ENCODE data around the gene SERGEF.

SERGEF gene

DNA sequence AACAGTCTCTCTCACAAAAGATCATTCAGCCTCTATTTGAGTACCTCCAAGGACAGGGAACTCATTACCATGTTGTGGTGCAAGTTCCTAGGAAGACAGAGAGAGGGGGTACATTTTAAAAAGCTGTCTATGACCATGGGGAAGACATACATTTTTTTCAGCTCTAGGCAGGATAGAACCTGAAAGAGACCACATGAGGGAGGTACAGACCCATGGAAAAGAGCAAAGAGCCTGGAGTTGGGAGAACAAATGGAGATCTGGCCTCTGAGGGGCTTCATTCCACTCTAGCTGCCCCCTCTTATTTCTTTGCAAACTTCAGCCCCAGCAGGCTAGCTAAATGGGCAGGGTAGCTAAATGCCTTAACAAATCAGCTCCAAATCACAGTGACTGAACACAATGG is 241.9 kb downstream of the SERGEF start:
- no peaks in the 10 kb centered on the region for H3K36me3 ChIP-seq (ENCODE audit: control insufficient read depth, insufficient read depth, low read length)
- H3K4me3 ChIP-seq (ENCODE audit: low read depth, low read length) = no peak overlapping the region
- H3K9me3 ChIP-seq (ENCODE audit: control insufficient read depth, insufficient read depth, low read length) = no peaks in the 10 kb centered on the region
- H3K9ac ChIP-seq (ENCODE audit: low read depth, low read length) = no peak overlapping the region
- no peaks in the 10 kb centered on the region for H3K4me1 ChIP-seq (ENCODE audit: control insufficient read depth, insufficient read depth, low read length)
- H3K27me3 ChIP-seq (ENCODE audit: control insufficient read depth, insufficient read depth, low read length) = no peaks in the 10 kb centered on the region

DNA sequence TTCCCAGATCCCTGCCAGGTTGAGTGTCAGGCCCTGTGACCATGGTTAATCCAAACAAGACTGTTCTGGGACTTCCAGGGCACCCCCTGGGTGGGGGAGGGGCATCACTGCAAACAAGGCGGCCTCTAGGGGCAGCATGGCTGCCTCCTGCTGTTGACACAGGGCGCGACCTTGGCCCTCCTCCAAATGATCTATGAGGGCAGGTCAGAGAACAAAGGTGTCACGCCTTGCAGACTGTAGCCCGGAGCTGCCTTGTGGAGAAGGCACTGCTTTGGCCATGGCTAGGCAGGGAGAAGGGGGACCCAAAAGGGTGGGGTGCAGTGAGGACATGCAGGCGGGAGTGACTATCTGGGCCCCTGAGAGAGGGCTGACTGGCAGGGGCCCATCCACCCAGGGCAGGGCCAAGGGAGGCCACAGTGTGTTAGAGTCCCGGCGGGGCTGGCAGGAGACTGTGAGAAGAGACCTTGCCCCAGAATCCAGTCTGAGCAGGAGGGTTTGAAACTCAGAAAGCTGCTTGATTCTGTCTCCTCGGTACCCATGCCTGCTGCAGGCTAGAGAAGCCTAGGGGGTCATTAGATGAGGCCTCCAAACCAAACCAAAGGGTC is 242.7 kb downstream of the SERGEF start:
- Histone ChIP-seq H3K9me3 (ENCODE audit: control insufficient read depth, insufficient read depth, low read length) (no peaks in the 10 kb centered on the region), H3K9ac (ENCODE audit: low read depth, low read length) (no peak overlapping the region), H3K27me3 (ENCODE audit: control insufficient read depth, insufficient read depth, low read length) (no peaks in the 10 kb centered on the region), H3K4me3 (ENCODE audit: low read depth, low read length) (no peak overlapping the region), H3K4me1 (ENCODE audit: control insufficient read depth, insufficient read depth, low read length) (no peaks in the 10 kb centered on the region), H3K36me3 (ENCODE audit: control insufficient read depth, insufficient read depth, low read length) (no peaks in the 10 kb centered on the region)

DNA sequence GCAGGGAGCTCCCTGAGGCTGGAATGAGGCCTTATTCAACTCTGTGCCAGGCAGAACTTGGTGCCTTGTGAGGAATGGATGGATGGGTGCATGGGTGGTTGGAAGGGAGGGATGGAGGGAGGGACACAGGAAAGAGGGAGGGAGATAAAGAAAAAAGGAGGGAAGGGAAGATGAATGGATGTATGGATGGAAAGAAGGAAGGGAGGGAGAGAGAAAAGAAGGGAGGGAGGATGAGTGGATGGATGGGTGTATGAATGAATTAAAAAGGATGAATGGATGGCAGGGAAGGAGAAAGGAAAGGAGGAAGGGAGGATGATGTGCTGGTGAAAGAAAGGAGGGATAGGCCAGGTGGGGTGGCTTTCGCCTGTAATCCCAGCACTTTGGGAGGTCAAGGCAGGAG is 243.6 kb downstream of the SERGEF start:
- H3K4me3 ChIP-seq (ENCODE audit: low read depth, low read length) = no peak overlapping the region
- H3K36me3 ChIP-seq (ENCODE audit: control insufficient read depth, insufficient read depth, low read length) = no peaks in the 10 kb centered on the region
- no peaks in the 10 kb centered on the region for H3K4me1 ChIP-seq (ENCODE audit: control insufficient read depth, insufficient read depth, low read length)
- no peak overlapping the region for H3K9ac ChIP-seq (ENCODE audit: low read depth, low read length)
- no peaks in the 10 kb centered on the region for H3K27me3 ChIP-seq (ENCODE audit: control insufficient read depth, insufficient read depth, low read length)
- no peaks in the 10 kb centered on the region for H3K9me3 ChIP-seq (ENCODE audit: control insufficient read depth, insufficient read depth, low read length)

DNA sequence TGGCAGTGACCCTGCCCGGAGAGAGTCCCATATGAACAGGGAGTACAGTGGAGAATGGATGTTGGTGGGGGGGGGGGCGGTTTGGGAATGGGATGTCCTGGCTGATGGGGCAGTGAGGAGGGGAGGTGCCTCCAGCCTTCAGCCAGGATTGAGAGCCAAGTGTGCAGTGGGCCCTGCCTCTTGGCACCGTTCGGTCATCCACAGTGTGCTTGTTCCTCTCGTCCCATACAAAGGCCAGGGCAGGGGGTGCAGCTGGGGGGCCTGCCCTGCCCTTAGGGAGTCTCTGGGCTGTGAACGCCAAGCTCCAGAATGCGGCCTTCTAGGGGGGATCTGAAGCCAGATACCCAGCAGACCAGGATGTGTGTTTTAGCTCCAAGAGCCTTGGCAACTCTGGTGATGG is 244.3 kb downstream of the SERGEF start:
- Histone ChIP-seq H3K27me3 (ENCODE audit: control insufficient read depth, insufficient read depth, low read length) (no peaks in the 10 kb centered on the region), H3K36me3 (ENCODE audit: control insufficient read depth, insufficient read depth, low read length) (no peaks in the 10 kb centered on the region), H3K4me1 (ENCODE audit: control insufficient read depth, insufficient read depth, low read length) (no peaks in the 10 kb centered on the region), H3K9ac (ENCODE audit: low read depth, low read length) (no peak overlapping the region), H3K9me3 (ENCODE audit: control insufficient read depth, insufficient read depth, low read length) (no peaks in the 10 kb centered on the region), H3K4me3 (ENCODE audit: low read depth, low read length) (no peak overlapping the region)

DNA sequence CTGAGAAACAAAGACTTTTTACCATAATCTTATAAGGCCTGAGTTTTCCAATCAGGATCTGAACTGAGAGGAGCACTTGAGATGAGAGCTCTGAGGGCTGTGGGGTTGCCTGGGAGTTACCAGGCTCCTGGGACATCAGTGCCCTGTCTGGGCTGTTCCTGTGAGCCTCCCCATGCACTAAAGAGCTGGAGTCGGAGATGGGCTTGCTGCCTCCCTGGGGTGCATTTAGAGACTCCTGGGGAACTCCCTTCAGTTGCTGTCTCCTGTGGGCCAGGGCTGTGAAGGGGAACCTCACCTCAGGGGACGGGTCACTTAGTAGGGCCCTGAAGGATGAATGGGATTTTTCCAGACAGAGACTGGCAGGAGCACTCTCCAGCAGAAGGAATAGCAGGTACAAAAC is 244.9 kb downstream of the SERGEF start:
- Histone ChIP-seq H3K9ac (ENCODE audit: low read depth, low read length) (no peak overlapping the region), H3K4me1 (ENCODE audit: control insufficient read depth, insufficient read depth, low read length) (no peaks in the 10 kb centered on the region), H3K27me3 (ENCODE audit: control insufficient read depth, insufficient read depth, low read length) (no peaks in the 10 kb centered on the region)

DNA sequence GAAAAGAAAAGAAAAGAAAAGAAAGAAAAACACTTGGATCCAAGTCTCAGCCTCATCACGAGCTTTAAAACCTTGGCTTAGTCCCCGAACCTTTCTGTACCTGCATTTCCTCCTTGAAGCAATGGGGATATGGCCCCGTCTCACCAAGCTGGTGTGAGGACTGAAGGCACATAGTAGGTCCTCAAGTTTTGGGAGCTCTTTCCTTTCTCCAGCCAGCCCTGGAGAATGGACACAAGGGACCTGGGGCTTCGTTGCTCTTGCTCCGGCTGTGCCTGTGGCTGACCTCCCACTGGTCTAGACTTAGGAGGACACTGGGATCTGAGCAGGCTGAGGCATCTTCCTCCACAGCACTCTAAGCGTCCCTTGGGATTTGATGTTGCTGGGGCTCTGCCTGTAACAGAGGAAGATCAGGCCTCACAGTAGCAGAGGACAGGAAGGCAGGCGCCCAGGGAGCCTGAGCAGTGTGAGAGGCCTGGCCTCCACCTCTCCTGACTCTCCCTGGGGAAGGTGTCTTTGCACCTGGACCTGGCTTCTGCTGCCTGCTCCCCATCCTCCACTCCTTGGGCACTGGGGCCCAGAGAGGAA is 245.5 kb downstream of the SERGEF start:
- no peaks in the 10 kb centered on the region for H3K36me3 ChIP-seq (ENCODE audit: control insufficient read depth, insufficient read depth, low read length)
- no peak overlapping the region for H3K9ac ChIP-seq (ENCODE audit: low read depth, low read length)
- H3K27me3 ChIP-seq (ENCODE audit: control insufficient read depth, insufficient read depth, low read length) = no peaks in the 10 kb centered on the region
- H3K4me1 ChIP-seq (ENCODE audit: control insufficient read depth, insufficient read depth, low read length) = no peaks in the 10 kb centered on the region
- H3K9me3 ChIP-seq (ENCODE audit: control insufficient read depth, insufficient read depth, low read length) = no peaks in the 10 kb centered on the region
- no peak overlapping the region for H3K4me3 ChIP-seq (ENCODE audit: low read depth, low read length)

More for the DNA sequence above, 244.9 kb downstream of the SERGEF start:
- Histone ChIP-seq H3K4me3 (ENCODE audit: low read depth, low read length) (no peak overlapping the region), H3K9me3 (ENCODE audit: control insufficient read depth, insufficient read depth, low read length) (no peaks in the 10 kb centered on the region), H3K36me3 (ENCODE audit: control insufficient read depth, insufficient read depth, low read length) (no peaks in the 10 kb centered on the region)

DNA sequence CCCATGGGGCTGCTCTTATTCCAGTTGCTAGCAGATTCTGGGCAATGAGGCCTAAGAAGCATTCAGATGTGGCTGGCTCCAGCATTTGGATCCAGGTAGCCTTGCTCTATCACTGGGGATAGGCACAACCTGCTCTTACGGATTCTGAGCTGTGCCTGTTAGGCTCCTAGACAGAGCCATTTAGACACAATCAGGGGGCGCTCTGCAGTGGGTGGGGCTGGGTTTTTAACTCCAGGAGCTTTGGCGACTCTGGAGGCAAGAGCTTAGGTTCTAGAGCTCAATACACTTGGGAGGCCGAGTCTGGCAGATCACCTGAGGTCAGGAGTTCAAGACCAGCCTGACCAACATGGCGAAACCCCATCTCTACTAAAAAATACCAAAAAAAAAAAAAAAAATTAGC is 246.3 kb downstream of the SERGEF start:
- H3K36me3 ChIP-seq (ENCODE audit: control insufficient read depth, insufficient read depth, low read length) = no peaks in the 10 kb centered on the region
- no peaks in the 10 kb centered on the region for H3K27me3 ChIP-seq (ENCODE audit: control insufficient read depth, insufficient read depth, low read length)
- H3K9me3 ChIP-seq (ENCODE audit: control insufficient read depth, insufficient read depth, low read length) = no peaks in the 10 kb centered on the region
- no peak overlapping the region for H3K9ac ChIP-seq (ENCODE audit: low read depth, low read length)
- no peak overlapping the region for H3K4me3 ChIP-seq (ENCODE audit: low read depth, low read length)
- no peaks in the 10 kb centered on the region for H3K4me1 ChIP-seq (ENCODE audit: control insufficient read depth, insufficient read depth, low read length)

DNA sequence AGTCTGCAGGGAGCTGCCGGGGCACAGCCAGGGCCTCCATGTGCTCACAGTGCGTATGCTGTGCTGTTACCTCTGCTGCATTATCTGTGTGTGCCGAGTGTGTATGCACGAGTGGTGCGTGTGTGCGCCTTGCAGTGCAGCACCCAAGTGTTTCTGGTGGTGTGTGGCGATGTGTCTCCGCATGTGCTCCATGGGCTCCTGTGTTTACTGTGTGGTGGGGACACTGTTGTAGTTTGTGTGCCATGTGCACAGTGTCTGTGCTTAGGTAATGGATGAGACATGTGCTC is 246.8 kb downstream of the SERGEF start:
- H3K4me3 ChIP-seq (ENCODE audit: low read depth, low read length) = no peak overlapping the region
- no peaks in the 10 kb centered on the region for H3K4me1 ChIP-seq (ENCODE audit: control insufficient read depth, insufficient read depth, low read length)
- H3K9me3 ChIP-seq (ENCODE audit: control insufficient read depth, insufficient read depth, low read length) = no peaks in the 10 kb centered on the region
- no peaks in the 10 kb centered on the region for H3K36me3 ChIP-seq (ENCODE audit: control insufficient read depth, insufficient read depth, low read length)
- no peaks in the 10 kb centered on the region for H3K27me3 ChIP-seq (ENCODE audit: control insufficient read depth, insufficient read depth, low read length)
- no peak overlapping the region for H3K9ac ChIP-seq (ENCODE audit: low read depth, low read length)

DNA sequence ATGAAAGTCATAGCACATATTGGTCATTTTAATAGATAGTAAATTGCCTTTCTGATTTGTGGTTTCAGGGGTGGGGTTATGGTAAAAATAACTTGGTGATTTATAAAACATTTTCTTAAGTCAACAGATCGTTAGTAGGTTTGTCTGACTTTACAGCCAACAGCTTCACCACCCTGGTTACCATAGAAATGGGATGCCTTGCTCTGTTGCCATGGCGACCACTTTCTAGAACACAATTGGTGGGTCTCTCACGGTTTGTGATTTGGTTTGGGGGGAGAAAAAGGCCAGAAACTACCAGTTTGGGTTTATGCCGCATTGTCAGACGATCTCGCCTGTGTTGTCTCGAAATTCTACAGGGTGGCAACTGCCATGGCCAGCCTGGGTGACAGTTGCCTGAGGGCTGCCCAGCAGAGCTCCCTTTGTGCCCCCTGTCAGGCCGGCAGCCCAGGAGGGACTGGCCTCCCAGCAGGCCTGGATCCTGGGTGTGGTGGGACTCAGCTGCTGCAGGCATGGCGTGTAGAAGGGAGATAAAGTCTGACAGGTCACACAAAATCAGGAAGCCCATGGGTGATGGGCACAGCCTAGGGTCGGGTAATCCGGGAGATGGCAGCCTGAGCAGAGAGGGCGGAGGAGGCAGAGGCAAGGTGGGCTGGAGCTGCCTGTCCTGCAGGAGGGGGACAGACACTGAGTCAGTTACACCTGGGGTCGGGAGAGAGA is 247.3 kb downstream of the SERGEF start:
- Histone ChIP-seq H3K27me3 (ENCODE audit: control insufficient read depth, insufficient read depth, low read length) (no peaks in the 10 kb centered on the region), H3K36me3 (ENCODE audit: control insufficient read depth, insufficient read depth, low read length) (no peaks in the 10 kb centered on the region), H3K9ac (ENCODE audit: low read depth, low read length) (no peak overlapping the region), H3K4me1 (ENCODE audit: control insufficient read depth, insufficient read depth, low read length) (no peaks in the 10 kb centered on the region), H3K4me3 (ENCODE audit: low read depth, low read length) (no peak overlapping the region), H3K9me3 (ENCODE audit: control insufficient read depth, insufficient read depth, low read length) (no peaks in the 10 kb centered on the region)

DNA sequence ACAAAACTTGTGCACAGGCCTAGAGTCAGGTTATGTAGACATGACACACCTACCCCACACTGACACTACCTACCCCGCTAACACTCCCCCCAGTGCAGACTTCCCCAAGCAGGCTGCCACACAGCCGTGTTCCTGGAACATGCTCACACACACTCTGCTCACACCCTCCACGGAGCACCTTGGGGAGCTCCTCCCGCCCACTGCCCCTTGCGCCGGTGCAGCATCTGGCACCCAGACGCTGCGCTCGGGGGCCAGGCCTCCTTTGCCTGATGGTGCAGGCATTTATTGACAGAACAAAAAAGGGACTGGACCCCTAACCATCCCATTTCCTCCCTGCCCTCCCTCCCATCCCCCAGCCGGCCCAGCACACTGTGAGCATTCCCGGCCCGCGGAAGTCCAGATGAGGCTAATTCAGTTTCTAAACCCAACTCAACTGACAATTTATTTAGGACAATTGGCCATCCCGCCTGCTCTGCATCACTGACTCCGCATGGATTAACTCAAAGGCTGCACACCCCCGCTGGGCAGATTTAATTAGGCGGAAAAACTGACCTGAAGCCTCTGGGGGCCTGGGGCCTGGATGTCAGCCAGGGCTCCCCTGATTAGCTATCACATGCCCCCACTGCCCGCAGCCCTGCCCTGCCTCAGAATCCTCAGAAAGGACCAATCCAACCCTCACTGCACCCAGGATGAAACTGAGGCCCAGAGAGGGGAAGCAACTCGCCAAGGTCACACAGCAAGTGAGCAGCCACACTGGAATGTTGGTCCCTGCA is 248.2 kb downstream of the SERGEF start:
- Histone ChIP-seq H3K9me3 (ENCODE audit: control insufficient read depth, insufficient read depth, low read length) (no peaks in the 10 kb centered on the region), H3K27me3 (ENCODE audit: control insufficient read depth, insufficient read depth, low read length) (no peaks in the 10 kb centered on the region), H3K36me3 (ENCODE audit: control insufficient read depth, insufficient read depth, low read length) (no peaks in the 10 kb centered on the region), H3K4me3 (ENCODE audit: low read depth, low read length) (no peak overlapping the region), H3K4me1 (ENCODE audit: control insufficient read depth, insufficient read depth, low read length) (no peaks in the 10 kb centered on the region), H3K9ac (ENCODE audit: low read depth, low read length) (no peak overlapping the region)

DNA sequence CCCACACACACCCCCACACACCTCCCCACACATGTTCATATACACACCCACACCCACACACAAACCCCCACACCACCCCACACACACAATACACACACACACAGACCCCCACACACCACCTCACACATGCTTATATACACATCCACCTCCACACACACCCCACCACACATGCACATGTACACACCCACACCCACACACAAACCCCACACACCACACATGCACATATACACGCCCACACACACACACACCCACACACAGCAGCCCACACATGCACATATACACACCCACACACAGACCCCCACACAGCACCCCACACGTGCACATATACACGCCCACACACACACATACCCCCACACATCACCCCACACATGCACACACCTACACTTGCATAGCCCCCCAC is 249.1 kb downstream of the SERGEF start:
- no peaks in the 10 kb centered on the region for H3K9me3 ChIP-seq (ENCODE audit: control insufficient read depth, insufficient read depth, low read length)
- H3K27me3 ChIP-seq (ENCODE audit: control insufficient read depth, insufficient read depth, low read length) = no peaks in the 10 kb centered on the region
- no peak overlapping the region for H3K4me3 ChIP-seq (ENCODE audit: low read depth, low read length)
- no peaks in the 10 kb centered on the region for H3K4me1 ChIP-seq (ENCODE audit: control insufficient read depth, insufficient read depth, low read length)
- no peak overlapping the region for H3K9ac ChIP-seq (ENCODE audit: low read depth, low read length)
- no peaks in the 10 kb centered on the region for H3K36me3 ChIP-seq (ENCODE audit: control insufficient read depth, insufficient read depth, low read length)

DNA sequence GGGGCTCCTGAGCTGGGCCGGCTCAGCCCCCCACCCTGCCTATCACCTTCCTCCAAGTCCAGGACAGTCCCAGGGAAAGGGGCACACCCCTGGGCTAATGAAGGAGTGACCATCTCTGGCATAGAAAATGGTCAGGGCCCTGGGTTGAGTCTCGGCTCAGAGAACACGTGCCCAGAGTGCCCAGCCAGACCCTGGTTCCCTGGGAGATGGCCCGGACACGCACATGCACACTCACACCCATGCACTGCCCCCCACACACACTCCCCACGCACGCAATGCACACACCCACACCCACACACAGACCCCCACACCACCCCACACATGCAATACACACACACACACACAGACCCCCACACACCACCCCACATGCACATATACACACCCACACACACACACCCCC is 249.6 kb downstream of the SERGEF start:
- no peaks in the 10 kb centered on the region for H3K27me3 ChIP-seq (ENCODE audit: control insufficient read depth, insufficient read depth, low read length)
- H3K36me3 ChIP-seq (ENCODE audit: control insufficient read depth, insufficient read depth, low read length) = no peaks in the 10 kb centered on the region
- no peak overlapping the region for H3K9ac ChIP-seq (ENCODE audit: low read depth, low read length)
- no peak overlapping the region for H3K4me3 ChIP-seq (ENCODE audit: low read depth, low read length)
- H3K4me1 ChIP-seq (ENCODE audit: control insufficient read depth, insufficient read depth, low read length) = no peaks in the 10 kb centered on the region
- H3K9me3 ChIP-seq (ENCODE audit: control insufficient read depth, insufficient read depth, low read length) = no peaks in the 10 kb centered on the region

Measured in iPS-15b (cell line).